Effector memory CD8-positive, alpha-beta T cell (primary cell): Measurements from ENCODE around the gene UNC13A.

ENCODE experiments used
- ATAC-seq: fragments of 150-1000 bp; cut with Tn5 transposase; replicated peaks from 2 replicates; pipeline ENCODE4 v1.10.0; 2021; ENCODE audit warnings: mild to moderate bottlenecking, moderate library complexity
- DNase-seq, 3 experiments: peaks; one replicate each; pipeline ENCODE4 v3.0.0; 2021
- H3K27ac Mint-ChIP-seq, 2 donors: one replicate each; pipeline ENCODE4 v1.8.0; 2022; ENCODE audit warnings: mild to moderate bottlenecking in 2 of 2, mixed read lengths in 2 of 2, moderate library complexity in 2 of 2
- H3K27me3 Mint-ChIP-seq, 2 donors: one replicate each; pipeline ENCODE4 v1.8.0; 2022; ENCODE audit warnings: mixed read lengths in 2 of 2
- H3K36me3 Mint-ChIP-seq: one replicate; pipeline ENCODE4 v1.8.0; 2022; ENCODE audit warnings: mild to moderate bottlenecking, moderate library complexity, mixed read lengths; ENCODE audit not compliant: insufficient read depth
- H3K4me1 Mint-ChIP-seq, 2 donors: one replicate each; pipeline ENCODE4 v1.8.0; 2022; ENCODE audit warnings: low read depth in 2 of 2, mixed read lengths in 2 of 2
- H3K4me3 Mint-ChIP-seq, 2 donors: one replicate each; pipeline ENCODE4 v1.8.0; 2022; ENCODE audit warnings: mild to moderate bottlenecking in 2 of 2, mixed read lengths in 2 of 2, moderate library complexity in 2 of 2
- H3K9me3 Mint-ChIP-seq, 2 donors: one replicate each; pipeline ENCODE4 v1.8.0; 2022; ENCODE audit warnings: mixed read lengths in 2 of 2

Gene UNC13A

DNA sequence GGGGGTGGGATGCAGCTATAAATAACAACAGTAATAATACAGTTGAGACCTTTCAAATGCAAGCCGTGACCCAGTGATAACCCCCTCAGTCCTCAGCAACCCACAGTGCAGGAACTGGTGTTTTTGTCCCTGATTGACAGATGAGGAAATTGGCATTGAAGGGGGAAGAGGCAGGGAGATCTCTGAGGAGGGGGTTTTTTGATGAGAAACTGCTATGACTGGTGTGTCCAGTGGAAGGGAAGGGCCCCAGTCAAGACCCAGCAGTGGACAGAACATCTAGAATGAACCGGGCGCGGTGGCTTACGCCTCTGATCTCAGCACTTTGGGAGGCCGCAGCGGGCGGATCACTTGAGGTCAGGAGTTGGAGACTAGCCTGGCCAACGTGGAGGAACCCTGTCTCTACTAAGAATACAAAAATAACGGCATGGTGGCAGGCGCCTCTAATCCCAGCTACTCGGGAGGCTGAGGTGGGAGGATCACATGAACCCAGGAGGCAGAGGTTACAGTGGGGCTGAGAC is 33.0 kb upstream of the UNC13A start:
- H3K9me3 Mint-ChIP-seq: no peaks in the 10 kb centered on the region
- ATAC-seq: no peak
- H3K4me3 Mint-ChIP-seq: peak overlapping the region; percentile 82 to 93
- H3K4me1 Mint-ChIP-seq: peaks cover 33 to 41% of the 10 kb centered on the region in 2 donors
- no peaks in the 10 kb centered on the region for H3K27me3 Mint-ChIP-seq
- H3K27ac Mint-ChIP-seq: peak overlapping the region; percentile 89 to 92
- DNase-seq: no peak
- peaks cover 15% of the 10 kb centered on the region for H3K36me3 Mint-ChIP-seq

GRCh38 chr19:17720440-17720839 is 32.3 kb upstream of the UNC13A start:
- H3K36me3 Mint-ChIP-seq: peaks cover 12% of the 10 kb centered on the region
- ATAC-seq: no peak

DNA sequence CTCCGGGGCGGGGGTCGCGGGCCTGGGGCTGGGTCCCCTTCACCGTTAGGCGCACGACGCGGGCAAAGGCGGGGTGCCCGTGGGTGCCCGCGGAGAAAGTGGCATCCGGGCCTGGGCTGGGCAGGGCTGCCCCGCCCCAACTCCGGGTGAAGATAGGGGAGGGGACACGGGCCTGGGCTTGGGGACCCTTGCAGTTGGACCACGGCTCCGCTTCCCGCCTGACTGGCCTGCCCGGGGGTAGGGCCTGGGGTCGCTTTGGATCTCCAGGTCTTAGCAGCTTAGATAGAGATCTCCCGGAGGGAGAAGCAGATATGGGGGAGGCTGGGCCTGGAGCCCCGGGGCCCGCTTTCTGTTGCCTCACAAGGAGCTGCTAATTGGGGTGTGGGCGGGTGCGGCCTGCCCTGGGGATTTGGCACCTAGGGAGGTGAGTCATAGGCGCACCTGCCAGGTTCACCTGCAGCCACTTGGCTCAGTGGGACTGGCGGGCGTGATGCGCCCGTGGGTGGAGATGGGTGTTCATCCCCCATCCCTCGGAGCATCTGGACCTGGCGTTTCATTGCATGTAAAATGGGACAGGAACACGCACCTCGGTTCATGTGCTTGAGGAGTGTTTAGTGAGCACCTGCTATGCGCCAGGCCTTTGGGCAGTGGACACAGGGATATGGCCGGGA is 31.7 kb upstream of the UNC13A start:
- peak; percentile 51 for ATAC-seq
- no peaks in the 10 kb centered on the region for H3K27me3 Mint-ChIP-seq
- H3K27ac Mint-ChIP-seq: peak overlapping the region; percentile 89 to 92
- DNase-seq: no peak
- peaks cover 29 to 37% of the 10 kb centered on the region in 2 donors for H3K4me1 Mint-ChIP-seq
- H3K9me3 Mint-ChIP-seq: no peaks in the 10 kb centered on the region
- peaks cover 9% of the 10 kb centered on the region for H3K36me3 Mint-ChIP-seq
- H3K4me3 Mint-ChIP-seq: peak overlapping the region; percentile 82 to 93

More at GRCh38 chr19:17720440-17720839, 32.3 kb upstream of the UNC13A start:
- peaks cover 32 to 41% of the 10 kb centered on the region in 2 donors for H3K4me1 Mint-ChIP-seq
- no peak for DNase-seq
- H3K27me3 Mint-ChIP-seq: no peaks in the 10 kb centered on the region
- peak overlapping the region; percentile 89 to 92 for H3K27ac Mint-ChIP-seq
- no peaks in the 10 kb centered on the region for H3K9me3 Mint-ChIP-seq
- peak overlapping the region; percentile 82 to 93 for H3K4me3 Mint-ChIP-seq

GRCh38 chr19:17718947-17719711 is 31.0 kb upstream of the UNC13A start, which contains the start of gene MAP1S:
TSS of gene MAP1S (plus strand) at chr19:17719480. CDS start at chr19:17719503, 23 bp downstream.
- H3K36me3 Mint-ChIP-seq: peaks cover 9% of the 10 kb centered on the region
- ATAC-seq (peak; percentile 89), DNase-seq (peak; percentile 41 to 46 (median 42))
- no peaks in the 10 kb centered on the region for H3K27me3 Mint-ChIP-seq
- no peaks in the 10 kb centered on the region for H3K9me3 Mint-ChIP-seq
- H3K4me3 Mint-ChIP-seq: peak within 1 kb of the TSS; percentile 82 to 93
- peaks cover 29 to 34% of the 10 kb centered on the region in 2 donors for H3K4me1 Mint-ChIP-seq
- peak within 1 kb of the TSS; percentile 89 to 92 for H3K27ac Mint-ChIP-seq

DNA sequence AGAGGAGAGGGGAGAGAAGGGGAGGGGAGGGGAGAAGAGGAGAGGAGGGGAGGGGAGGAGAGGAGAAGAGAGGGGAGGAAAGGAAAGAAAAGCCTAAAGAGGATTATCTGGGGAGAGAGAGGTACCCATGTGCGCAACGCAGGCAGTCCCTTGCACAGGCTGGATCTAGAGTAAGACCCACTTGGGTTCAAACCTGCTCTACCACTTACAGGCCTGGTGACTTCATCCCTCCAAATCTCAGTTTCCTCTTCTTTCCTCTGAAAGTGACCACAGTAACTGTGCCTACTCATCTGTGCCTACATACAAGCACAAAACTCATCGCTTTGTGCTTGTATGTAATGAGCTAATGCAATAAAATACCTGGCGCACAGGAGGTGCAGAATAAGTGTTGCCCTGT is 30.4 kb upstream of the UNC13A start:
- no peak for ATAC-seq
- no peaks in the 10 kb centered on the region for H3K27me3 Mint-ChIP-seq
- peak overlapping the region; percentile 83 to 92 for H3K27ac Mint-ChIP-seq
- H3K4me3 Mint-ChIP-seq: peak overlapping the region; percentile 82 to 93
- H3K4me1 Mint-ChIP-seq: peaks cover 29 to 34% of the 10 kb centered on the region in 2 donors
- no peaks in the 10 kb centered on the region for H3K9me3 Mint-ChIP-seq
- peaks cover 6% of the 10 kb centered on the region for H3K36me3 Mint-ChIP-seq
- DNase-seq: no peak

- no peaks in the 10 kb centered on the region for H3K9me3 Mint-ChIP-seq
- no peak overlapping the region for H3K4me3 Mint-ChIP-seq
- H3K36me3 Mint-ChIP-seq: no peaks in the 10 kb centered on the region
- peaks cover 23 to 27% of the 10 kb centered on the region in 2 donors for H3K4me1 Mint-ChIP-seq
- H3K27me3 Mint-ChIP-seq: no peaks in the 10 kb centered on the region
- DNase-seq (no peak), ATAC-seq (no peak)
- H3K27ac Mint-ChIP-seq: no peak overlapping the region
Observed at GRCh38 chr19:17716309-17716929, 28.3 kb upstream of the UNC13A start.

GRCh38 chr19:17711851-17712250 is 23.7 kb upstream of the UNC13A start:
- ATAC-seq: no peak
- H3K36me3 Mint-ChIP-seq: no peaks in the 10 kb centered on the region
- no peaks in the 10 kb centered on the region for H3K9me3 Mint-ChIP-seq
- no peaks in the 10 kb centered on the region for H3K4me1 Mint-ChIP-seq
- no peak overlapping the region for H3K4me3 Mint-ChIP-seq
- no peak for DNase-seq
- H3K27ac Mint-ChIP-seq: no peak overlapping the region
- H3K27me3 Mint-ChIP-seq: no peaks in the 10 kb centered on the region

GRCh38 chr19:17706750-17707181 is 18.6 kb upstream of the UNC13A start:
- ATAC-seq: no peak
- H3K4me3 Mint-ChIP-seq: no peak overlapping the region
- no peaks in the 10 kb centered on the region for H3K4me1 Mint-ChIP-seq
- H3K36me3 Mint-ChIP-seq: no peaks in the 10 kb centered on the region
- no peaks in the 10 kb centered on the region for H3K9me3 Mint-ChIP-seq
- no peak overlapping the region for H3K27ac Mint-ChIP-seq
- H3K27me3 Mint-ChIP-seq: no peaks in the 10 kb centered on the region
- no peak for DNase-seq

GRCh38 chr19:17703824-17704463 is 15.8 kb upstream of the UNC13A start:
- ATAC-seq (peak; percentile 98), DNase-seq (peak; percentile 70 to 77 (median 71))
- Mint-ChIP-seq H3K4me1 (no peaks in the 10 kb centered on the region), H3K4me3 (no peak overlapping the region), H3K36me3 (no peaks in the 10 kb centered on the region), H3K27ac (no peak overlapping the region), H3K9me3 (no peaks in the 10 kb centered on the region), H3K27me3 (peaks cover 15 to 20% of the 10 kb centered on the region in 2 donors)

DNA sequence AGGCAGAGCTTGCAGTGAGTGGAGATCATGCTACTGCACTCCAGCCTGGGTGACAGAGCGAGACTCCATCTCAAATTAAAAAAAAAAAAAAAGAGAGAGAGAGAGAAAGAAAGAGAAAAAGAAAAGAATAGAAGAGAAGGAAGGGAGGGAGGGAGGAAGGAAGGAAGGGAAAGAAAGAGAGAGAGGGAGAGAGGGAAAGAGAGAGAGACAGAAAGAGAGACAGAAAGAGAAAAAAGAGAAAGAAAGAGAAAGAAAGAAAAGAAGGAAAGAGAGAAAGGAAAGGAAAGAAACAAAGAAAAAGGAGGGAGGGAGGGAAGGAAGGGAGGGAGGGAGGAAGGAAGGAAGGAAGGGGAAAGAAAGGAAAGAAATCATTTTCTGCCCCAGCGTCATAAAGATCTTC is 7.0 kb upstream of the UNC13A start:
- no peak for DNase-seq
- H3K27ac Mint-ChIP-seq: no peak overlapping the region
- no peak overlapping the region for H3K4me3 Mint-ChIP-seq
- no peaks in the 10 kb centered on the region for H3K4me1 Mint-ChIP-seq
- H3K27me3 Mint-ChIP-seq: peaks cover 66 to 69% of the 10 kb centered on the region in 2 donors
- H3K9me3 Mint-ChIP-seq: no peaks in the 10 kb centered on the region
- ATAC-seq: no peak
- H3K36me3 Mint-ChIP-seq: no peaks in the 10 kb centered on the region

GRCh38 chr19:17692566-17692965 is 4.4 kb upstream of the UNC13A start:
- no peak for DNase-seq
- H3K36me3 Mint-ChIP-seq: no peaks in the 10 kb centered on the region

DNA sequence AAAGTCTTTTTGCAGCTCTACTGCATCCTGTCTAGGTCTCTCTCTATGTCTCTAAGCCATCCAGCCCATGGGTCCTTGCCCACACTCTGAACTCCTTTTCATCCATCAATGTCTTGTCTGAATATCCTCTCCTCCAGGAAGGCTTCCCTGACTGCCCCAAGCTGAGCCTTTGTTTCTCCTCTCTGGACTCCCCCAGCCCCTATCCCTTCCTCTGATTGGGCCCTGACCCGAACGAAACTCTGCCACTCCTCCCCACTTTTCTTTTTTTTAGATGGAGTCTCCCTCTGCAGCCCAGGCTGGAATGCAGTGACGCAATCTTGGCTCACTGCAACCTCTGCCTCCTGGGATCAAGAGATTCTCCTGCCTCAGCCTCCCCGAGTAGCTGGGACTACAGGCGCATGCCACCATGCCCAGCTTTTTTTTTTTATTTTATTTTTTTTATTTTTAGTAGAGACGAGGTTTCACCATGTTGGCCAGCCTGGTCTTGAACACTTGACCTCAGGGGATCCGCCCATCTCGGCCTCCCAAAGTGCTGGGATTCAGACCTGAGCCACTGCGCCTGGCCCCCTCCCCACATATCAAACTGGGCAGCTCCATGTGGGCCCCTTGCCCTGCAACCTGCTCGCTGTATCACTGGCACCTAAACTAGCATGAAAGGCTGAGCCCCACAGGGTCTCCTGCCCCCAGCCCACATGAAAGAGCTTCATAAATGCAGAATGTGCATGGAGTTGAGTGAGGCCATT is 870 bp upstream of the UNC13A start:
- Mint-ChIP-seq H3K4me1 (peaks cover 8 to 10% of the 10 kb centered on the region in 2 donors), H3K9me3 (peaks cover 0 to 2% of the 10 kb centered on the region in 2 donors), H3K27me3 (peaks cover 67 to 79% of the 10 kb centered on the region in 2 donors), H3K4me3 (peak overlapping the region; percentile 3 to 42), H3K27ac (no peak overlapping the region), H3K36me3 (no peaks in the 10 kb centered on the region)
- no peak for DNase-seq
- ATAC-seq: no peak

More at GRCh38 chr19:17692566-17692965, 4.4 kb upstream of the UNC13A start:
- Mint-ChIP-seq H3K4me3 (no peak overlapping the region), H3K4me1 (peaks cover 4 to 6% of the 10 kb centered on the region in 2 donors), H3K27ac (no peak overlapping the region), H3K27me3 (peaks cover 60 to 63% of the 10 kb centered on the region in 2 donors), H3K9me3 (peaks cover 0 to 2% of the 10 kb centered on the region in 2 donors)
- no peak for ATAC-seq
